ENCODE results near the gene AKAP14. TPM values are rescaled to one million over a fixed set of nuclear protein-coding genes. Genes with fewer than 3 reads are reported as not detected.

Gene AKAP14
- total and polyA plus RNA-seq, 2 of the 8 experiments (the other 6 are each of a cell fraction or from before 2014, with no cell fraction given) = 0.79 to 1.3 TPM

GRCh38 chrX:119942173-119942819, 46.6 kb downstream of the AKAP14 start:
- Histone ChIP-seq H2BK20ac (ENCODE audit: low read length) (no peak overlapping the region), H3K27me3 (replicated peaks in 1 of 4; ENCODE audit: control insufficient read depth in 3 of 4, extremely low read depth in 1 of 4, insufficient read depth in 3 of 4, low read length in 3 of 4) (no peaks in the 10 kb centered on the region), H2AFZ (ENCODE audit: low read length) (no peak overlapping the region), H3K23me2 (ENCODE audit: low read depth, low read length) (no peaks in the 10 kb centered on the region; the same call in 1 of the 2 replicates), H4K20me1 (replicated peaks in 1 of 2; ENCODE audit: control insufficient read depth in 1 of 2, insufficient read depth in 2 of 2, low read length in 2 of 2) (no peaks in the 10 kb centered on the region), H3K4me1 (replicated peaks in 1 of 4; ENCODE audit: control insufficient read depth in 3 of 4, insufficient read depth in 4 of 4, low read length in 3 of 4) (no peaks in the 10 kb centered on the region), H2AK5ac (ENCODE audit: low read depth, low read length) (no peak overlapping the region), H2BK12ac (ENCODE audit: low read depth, low read length) (no peak overlapping the region), H3K23ac (ENCODE audit: insufficient read length) (no peak overlapping the region), H3K4ac (replicated peaks; ENCODE audit: insufficient read length, low read depth, low read length) (no peak overlapping the region), H3K14ac (ENCODE audit: insufficient read length) (no peak overlapping the region), H4K5ac (ENCODE audit: insufficient read length, low read depth, low read length) (no peak overlapping the region), H2BK5ac (ENCODE audit: low read depth, low read length) (no peak overlapping the region), H3K9ac (replicated peaks in 1 of 4; ENCODE audit: extremely low read depth in 1 of 4, low read depth in 3 of 4, low read length in 3 of 4) (peak overlapping the region in 2 of 4 experiments; percentile 30 to 34; a peak in 2 of 7 replicates), H2BK15ac (ENCODE audit: low read length) (no peak overlapping the region), H3K18ac (ENCODE audit: extremely low read depth, low read length) (no peak overlapping the region), H2BK120ac (replicated peaks; ENCODE audit: low read depth, low read length) (no peak overlapping the region), H3K9me3 (ENCODE audit: insufficient read depth in 2 of 2, low read depth in 1 of 2, low read length in 1 of 2) (no peaks in the 10 kb centered on the region), H3K79me1 (ENCODE audit: low read depth, low read length) (no peaks in the 10 kb centered on the region), H3K4me2 (ENCODE audit: insufficient read depth in 1 of 2, low read depth in 2 of 2, low read length in 2 of 2) (peak overlapping the region; percentile 64 to 70), H3K27ac (ENCODE audit: low read depth, low read length) (no peak overlapping the region), H3K79me2 (ENCODE audit: control insufficient read depth in 1 of 2, insufficient read depth in 2 of 2, low read length in 2 of 2) (no peaks in the 10 kb centered on the region), H3K56ac (replicated peaks; ENCODE audit: insufficient read length, low read depth, low read length) (no peak overlapping the region), H4K91ac (replicated peaks; ENCODE audit: insufficient read length, low read length) (no peak overlapping the region), H4K8ac (ENCODE audit: extremely low read depth, insufficient read depth, low read length) (no peak overlapping the region), H3K4me3 (ENCODE audit: extremely low read depth in 1 of 4, insufficient read depth in 2 of 4, low read depth in 3 of 4, low read length in 4 of 4) (peak overlapping the region; percentile 68 to 91 (median 78); a peak in 7 of 8 replicates), H3K36me3 (ENCODE audit: control insufficient read depth in 2 of 4, insufficient read depth in 4 of 4, low read length in 3 of 4) (no peaks in the 10 kb centered on the region)
- WGBS, 2 experiments (ENCODE audit: extremely low coverage in 1 of 2, insufficient coverage in 1 of 2, insufficient read length in 1 of 2, insufficient replicate concordance in 2 of 2, low coverage in 1 of 2, low lambda C conversion rate in 2 of 2, missing lambda C conversion rate in 1 of 2) = 72% methylated on average over 13 of the region's 13 CpGs; no CpG with 5 or more reads in 1 of the 2 experiments
- ChIA-PET POLR2A (ENCODE audit: partially characterized antibody) (interaction anchor here (0.6 kb wide), 1 partner anchor 281 kb away, joined by 4 read pairs; no protein-coding TSS in a partner anchor), CTCF (ENCODE audit: partially characterized antibody) (interaction anchor here (0.6 kb wide), 1 partner anchor 54 kb away, joined by 3 read pairs; no protein-coding TSS in a partner anchor)
- DNase-seq (ENCODE audit: low read depth in 1 of 2, low spot score in 2 of 2) (no peak), FAIRE-seq (no peak)
- TF ChIP-seq SIX5 (IDR thresholded peaks at IDR 0.05; ENCODE audit: low read depth, low read length) = no peak
- TF ChIP-seq SRF (IDR thresholded peaks at IDR 0.05; ENCODE audit: low read depth, low read length) = no peak
- no peak for TF ChIP-seq RFX5 (IDR thresholded peaks at IDR 0.05; ENCODE audit: borderline replicate concordance, low read depth, low read length)
- TF ChIP-seq CTBP2 (IDR thresholded peaks at IDR 0.05; ENCODE audit: borderline replicate concordance, insufficient read depth, insufficient read length, low read length) = no peak
- no peak for TF ChIP-seq BRCA1 (IDR thresholded peaks at IDR 0.05; ENCODE audit: low read depth, low read length)
- no peak for TF ChIP-seq NANOG (IDR thresholded peaks at IDR 0.05; ENCODE audit: insufficient read depth, low read depth, low read length, poor library complexity, severe bottlenecking)
- TF ChIP-seq SP4 (IDR thresholded peaks at IDR 0.05; ENCODE audit: low read length) = no peak
